H9 (cell line): Measurements from ENCODE around the gene MLANA. TPM values are rescaled to one million over a fixed set of nuclear protein-coding genes. Genes with fewer than 3 reads are reported as not detected.

ENCODE experiments used
- DNase-seq: peaks from one replicate; pipeline ENCODE4 v3.0.0-alpha.2; 2017
- H2AFZ ChIP-seq: one replicate; pipeline ENCODE4 v1.6.1; 2013; ENCODE audit warnings: mild to moderate bottlenecking, low read length, control low read depth, moderate library complexity
- H2AK5ac ChIP-seq: 2 replicates; pipeline ENCODE4 v1.6.1; 2013; ENCODE audit warnings: low read length, control low read depth, mixed read lengths; ENCODE audit not compliant: insufficient read length
- H2BK120ac ChIP-seq: one replicate; pipeline ENCODE4 v1.6.1; 2013; ENCODE audit warnings: low read depth, mild to moderate bottlenecking, low read length, control low read depth, inconsistent platforms; ENCODE audit not compliant: poor library complexity, severe bottlenecking
- H2BK12ac ChIP-seq: 2 replicates; pipeline ENCODE4 v1.6.1; 2013; ENCODE audit warnings: low read length, control low read depth, mixed read lengths, low read depth; ENCODE audit not compliant: insufficient read length
- H2BK15ac ChIP-seq: 2 replicates; pipeline ENCODE4 v1.6.1; 2013; ENCODE audit warnings: low read depth, low read length, control low read depth
- H2BK20ac ChIP-seq: one replicate; pipeline ENCODE4 v1.6.1; 2013; ENCODE audit warnings: low read depth, mild to moderate bottlenecking, low read length, control low read depth, inconsistent platforms; ENCODE audit not compliant: poor library complexity, severe bottlenecking
- H2BK5ac ChIP-seq: 2 replicates; pipeline ENCODE4 v1.6.1; 2013; ENCODE audit warnings: low read length, control low read depth, mixed read lengths; ENCODE audit not compliant: insufficient read length
- H3K14ac ChIP-seq: 2 replicates; pipeline ENCODE4 v1.6.1; 2013; ENCODE audit warnings: low read length, control low read depth; ENCODE audit not compliant: insufficient read depth
- H3K18ac ChIP-seq: 2 replicates; pipeline ENCODE4 v1.6.1; 2013; ENCODE audit warnings: low read depth, mild to moderate bottlenecking, mixed read lengths, low read length, control low read depth; ENCODE audit not compliant: insufficient read length
- H3K23ac ChIP-seq: 2 replicates; pipeline ENCODE4 v1.6.1; 2013; ENCODE audit warnings: low read length, control low read depth, mixed read lengths, low read depth; ENCODE audit not compliant: insufficient read length
- H3K23me2 ChIP-seq: 2 replicates; pipeline ENCODE4 v1.6.1; 2013; ENCODE audit warnings: low read depth, mild to moderate bottlenecking, mixed read lengths, low read length, control low read depth; ENCODE audit not compliant: insufficient read length, poor library complexity, severe bottlenecking
- H3K27ac ChIP-seq: 2 replicates; pipeline ENCODE4 v1.5.1; 2013; ENCODE audit warnings: low read length, control low read depth, mixed read lengths, low read depth; ENCODE audit not compliant: insufficient read length
- H3K27me3 ChIP-seq: 2 replicates; pipeline ENCODE4 v1.6.1; 2013; ENCODE audit warnings: low read length, control low read depth, inconsistent platforms; ENCODE audit not compliant: insufficient read depth
- H3K4ac ChIP-seq: 2 replicates; pipeline ENCODE4 v1.6.1; 2013; ENCODE audit warnings: low read depth, mild to moderate bottlenecking, control low read depth, inconsistent platforms, low read length, moderate library complexity
- H3K4me1 ChIP-seq: 2 replicates; pipeline ENCODE4 v1.6.1; 2013; ENCODE audit warnings: low read length, control low read depth, inconsistent platforms; ENCODE audit not compliant: insufficient read depth
- H3K4me2 ChIP-seq: 2 replicates; pipeline ENCODE4 v1.6.1; 2013; ENCODE audit warnings: low read length, control low read depth, mixed read lengths; ENCODE audit not compliant: insufficient read length, insufficient read depth
- H3K56ac ChIP-seq: 2 replicates; pipeline ENCODE4 v1.6.1; 2013; ENCODE audit warnings: low read depth, mild to moderate bottlenecking, mixed read lengths, low read length, control low read depth; ENCODE audit not compliant: insufficient read length
- H3K79me1 ChIP-seq: 2 replicates; pipeline ENCODE4 v1.6.1; 2013; ENCODE audit warnings: low read depth, mild to moderate bottlenecking, moderate library complexity, low read length, control low read depth, inconsistent platforms; ENCODE audit not compliant: insufficient read depth, poor library complexity, severe bottlenecking
- H3K79me2 ChIP-seq: 2 replicates; pipeline ENCODE4 v1.6.1; 2013; ENCODE audit warnings: low read length, control low read depth, inconsistent platforms; ENCODE audit not compliant: insufficient read depth
- H3K9ac ChIP-seq: 2 replicates; pipeline ENCODE4 v1.6.1; 2013; ENCODE audit warnings: low read length, control low read depth, mixed read lengths; ENCODE audit not compliant: insufficient read length; ENCODE audit errors: extremely low read depth
- H3K9me3 ChIP-seq: one replicate; pipeline ENCODE4 v1.6.1; 2013; ENCODE audit warnings: low read depth, low read length, inconsistent platforms; ENCODE audit not compliant: control insufficient read depth
- H3T11ph ChIP-seq: one replicate; pipeline ENCODE4 v1.6.1; 2013; ENCODE audit warnings: mild to moderate bottlenecking, low read length, control low read depth, inconsistent platforms
- H4K20me1 ChIP-seq: one replicate; pipeline ENCODE4 v1.6.1; 2013; ENCODE audit not compliant: control insufficient read depth, insufficient read length, insufficient read depth
- H4K5ac ChIP-seq: 2 replicates; pipeline ENCODE4 v1.6.1; 2013; ENCODE audit warnings: low read depth, mild to moderate bottlenecking, mixed read lengths, low read length, control low read depth; ENCODE audit not compliant: insufficient read length
- H4K8ac ChIP-seq: replicated peaks from 2 replicates; pipeline ENCODE4 v1.6.1; 2013; ENCODE audit warnings: low read length, control low read depth, mixed read lengths, low read depth; ENCODE audit not compliant: insufficient read length
- H4K91ac ChIP-seq: 2 replicates; pipeline ENCODE4 v1.6.1; 2013; ENCODE audit warnings: low read depth, mild to moderate bottlenecking, moderate library complexity, mixed read lengths, low read length, control low read depth; ENCODE audit not compliant: insufficient read length
- H3K27ac Mint-ChIP-seq, 3 experiments: 2 replicates in 2 of 3; 3 replicates in 1 of 3; pipeline ENCODE4 v1.8.0; 2020 to 2021; ENCODE audit warnings: mixed read lengths in 3 of 3, mild to moderate bottlenecking in 1 of 3, moderate library complexity in 1 of 3
- H3K27me3 Mint-ChIP-seq: 2 replicates; pipeline ENCODE4 v1.8.0; 2021; ENCODE audit warnings: low read depth, mild to moderate bottlenecking, moderate library complexity, mixed read lengths
- H3K36me3 Mint-ChIP-seq, 3 experiments: 2 replicates in 2 of 3; 3 replicates in 1 of 3; pipeline ENCODE4 v1.8.0; 2020 to 2021; ENCODE audit warnings: low read depth in 3 of 3, mixed read lengths in 3 of 3; ENCODE audit not compliant: insufficient read depth in 1 of 3
- H3K4me1 Mint-ChIP-seq, 2 experiments: 2 replicates each; pipeline ENCODE4 v1.8.0; 2020; ENCODE audit warnings: mixed read lengths in 2 of 2
- H3K4me3 Mint-ChIP-seq, 2 experiments: 2 replicates in 1 of 2; 3 replicates in 1 of 2; pipeline ENCODE4 v1.8.0; 2020 to 2021; ENCODE audit warnings: mild to moderate bottlenecking in 2 of 2, mixed read lengths in 2 of 2, moderate library complexity in 1 of 2
- H3K9me3 Mint-ChIP-seq, 2 experiments: 2 replicates in 1 of 2; 3 replicates in 1 of 2; pipeline ENCODE4 v1.8.0; 2020; ENCODE audit warnings: mild to moderate bottlenecking in 2 of 2, mixed read lengths in 2 of 2, moderate library complexity in 1 of 2
- CTCF ChIP-seq: fragments of 200-600 bp; sonication (generic); conservative IDR thresholded peaks from 3 replicates; pipeline ENCODE4 v1.8.0; 2021; ENCODE audit warnings: antibody characterized with exemption, mild to moderate bottlenecking
- WGBS: extraction: QIAGEN DNeasy Blood & Tissue Kit; methylation state at CpG from one replicate; pipeline ENCODE4 v1.1.7; 2013; ENCODE audit warnings: missing lambda C conversion rate, low lambda C conversion rate, mixed read lengths; ENCODE audit not compliant: insufficient read length; ENCODE audit errors: extremely low coverage; 5-methylcytosine and 5-hydroxymethylcytosine counted together
- total RNA-seq: library from RNA; stranded (reverse); gene quantifications from 2 replicates; pipeline ENCODE4 v1.2.1, GENCODE V29; 2021

MLANA gene
- total RNA-seq, 1 experiment from 2014 or later: not detected

GRCh38 chr9:5945112-5945511 lies 54.4 kb downstream of the MLANA start:
- WGBS: no CpG with 5 or more reads among the region's 1 CpG
- no peaks in the 10 kb centered on the region for H3K23me2 ChIP-seq
- H4K5ac ChIP-seq: no peak overlapping the region
- H3K27ac ChIP-seq: no peak overlapping the region
- H3K4me1 Mint-ChIP-seq: peaks cover 6% of the 10 kb centered on the region in 2 experiments
- no peak overlapping the region for H3K23ac ChIP-seq
- H2BK12ac ChIP-seq: no peak overlapping the region
- H3K4me3 Mint-ChIP-seq: no peak overlapping the region
- H3K14ac ChIP-seq: no peak overlapping the region
- no peak overlapping the region for H3K27ac Mint-ChIP-seq
- no peak overlapping the region for H2BK120ac ChIP-seq
- no peak overlapping the region for H3K9ac ChIP-seq
- no peak overlapping the region for H3K18ac ChIP-seq
- DNase-seq: no peak
- no peaks in the 10 kb centered on the region for H3K27me3 Mint-ChIP-seq
- H3K4me1 ChIP-seq: no peaks in the 10 kb centered on the region
- no peak overlapping the region for H2BK20ac ChIP-seq
- H3T11ph ChIP-seq: no peak overlapping the region
- H3K4me2 ChIP-seq: no peak overlapping the region
- no peaks in the 10 kb centered on the region for H3K9me3 Mint-ChIP-seq
- no peaks in the 10 kb centered on the region for H3K79me2 ChIP-seq
- no peak overlapping the region for H2BK5ac ChIP-seq
- no peak overlapping the region for H2AK5ac ChIP-seq
- H3K27me3 ChIP-seq: no peaks in the 10 kb centered on the region
- no peak for TF ChIP-seq CTCF
- H3K36me3 Mint-ChIP-seq: no peaks in the 10 kb centered on the region
- H4K8ac ChIP-seq: no peak overlapping the region
- no peaks in the 10 kb centered on the region for H3K79me1 ChIP-seq
- H2BK15ac ChIP-seq: no peak overlapping the region
- H3K4ac ChIP-seq: no peak overlapping the region
- H3K56ac ChIP-seq: no peak overlapping the region
- no peaks in the 10 kb centered on the region for H3K9me3 ChIP-seq
- no peak overlapping the region for H4K91ac ChIP-seq
- no peaks in the 10 kb centered on the region for H4K20me1 ChIP-seq
- H2AFZ ChIP-seq: no peak overlapping the region
